HG02981 (cell line): ENCODE data around the gene RPL15.

Experiments used
- ATAC-seq: cut with Tn5 transposase; IDR thresholded peaks from one replicate; pipeline ENCODE4 v1.9.1; 2021; ENCODE audit warnings: mild to moderate bottlenecking, moderate library complexity; ENCODE audit not compliant: unreplicated experiment

Gene RPL15

DNA sequence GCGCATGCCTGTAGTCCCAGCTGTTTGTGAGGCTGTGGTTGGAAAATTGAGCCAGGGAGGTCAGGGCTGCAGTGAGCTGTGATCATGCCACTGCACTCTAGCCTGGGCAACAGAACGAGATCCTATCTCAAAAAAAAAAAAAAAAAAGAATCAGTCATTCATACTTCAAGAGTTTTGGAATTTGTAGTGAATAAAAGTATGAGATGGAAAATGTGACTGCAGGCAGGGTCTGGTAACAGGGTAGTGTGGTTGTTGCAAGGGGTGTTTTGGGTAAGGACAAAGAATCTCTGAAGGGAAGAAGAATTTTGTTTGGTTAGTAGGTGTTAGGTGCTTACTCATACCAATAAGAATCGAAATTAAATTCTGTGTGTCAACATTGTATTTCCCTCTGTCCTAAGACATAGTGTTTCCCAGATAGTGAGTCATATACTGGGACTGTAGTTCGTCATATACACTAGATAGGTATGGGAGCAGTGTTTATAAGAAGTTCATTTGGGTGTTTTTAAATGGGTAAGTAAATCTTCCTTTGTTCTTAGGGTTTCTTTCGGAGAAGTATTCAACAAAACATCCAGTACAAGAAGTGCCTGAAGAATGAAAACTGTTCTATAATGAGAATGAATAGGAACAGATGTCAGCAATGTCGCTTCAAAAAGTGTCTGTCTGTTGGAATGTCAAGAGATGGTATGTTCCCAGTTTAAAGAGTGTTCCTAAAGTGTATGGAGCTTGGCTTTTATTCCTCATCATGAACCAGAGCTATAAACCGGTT is 42.4 kb downstream of the RPL15 start:
- ATAC-seq = no peak

GRCh38 chr3:23960649-23961048 is 43.7 kb downstream of the RPL15 start:
- no peak for ATAC-seq

DNA sequence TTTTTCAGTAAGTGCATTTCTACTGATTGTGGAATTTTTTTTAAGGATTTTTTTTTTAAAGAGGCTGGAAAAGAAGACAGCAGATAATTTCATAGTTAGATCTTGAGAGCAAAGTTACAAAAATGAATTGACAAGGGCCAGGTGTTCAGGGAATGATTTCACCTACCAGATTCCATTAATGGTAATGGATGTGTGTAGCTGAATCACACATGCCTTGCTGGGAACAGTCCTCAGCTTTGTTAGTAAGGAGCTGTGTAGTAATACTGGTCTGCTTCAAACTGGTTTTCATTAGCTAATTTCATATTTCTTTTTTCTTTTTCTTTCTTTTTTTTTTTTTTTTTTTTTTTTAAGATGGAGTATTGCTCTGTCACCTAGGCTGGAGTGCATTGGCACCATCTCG is 44.1 kb downstream of the RPL15 start:
- ATAC-seq = no peak

DNA sequence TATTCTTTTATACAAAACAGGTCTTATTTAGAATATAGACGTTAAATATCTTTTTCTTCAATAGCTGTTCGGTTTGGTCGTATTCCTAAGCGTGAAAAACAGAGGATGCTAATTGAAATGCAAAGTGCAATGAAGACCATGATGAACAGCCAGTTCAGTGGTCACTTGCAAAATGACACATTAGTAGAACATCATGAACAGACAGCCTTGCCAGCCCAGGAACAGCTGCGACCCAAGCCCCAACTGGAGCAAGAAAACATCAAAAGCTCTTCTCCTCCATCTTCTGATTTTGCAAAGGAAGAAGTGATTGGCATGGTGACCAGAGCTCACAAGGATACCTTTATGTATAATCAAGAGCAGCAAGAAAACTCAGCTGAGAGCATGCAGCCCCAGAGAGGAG is 45.0 kb downstream of the RPL15 start:
- no peak for ATAC-seq

GRCh38 chr3:23964537-23965235 is 47.8 kb downstream of the RPL15 start:
- ATAC-seq = no peak

- ATAC-seq = no peak
Observed at GRCh38 chr3:23966328-23966727, 49.4 kb downstream of the RPL15 start.

- no peak for ATAC-seq
Observed at GRCh38 chr3:23968463-23969184, 51.7 kb downstream of the RPL15 start.

DNA sequence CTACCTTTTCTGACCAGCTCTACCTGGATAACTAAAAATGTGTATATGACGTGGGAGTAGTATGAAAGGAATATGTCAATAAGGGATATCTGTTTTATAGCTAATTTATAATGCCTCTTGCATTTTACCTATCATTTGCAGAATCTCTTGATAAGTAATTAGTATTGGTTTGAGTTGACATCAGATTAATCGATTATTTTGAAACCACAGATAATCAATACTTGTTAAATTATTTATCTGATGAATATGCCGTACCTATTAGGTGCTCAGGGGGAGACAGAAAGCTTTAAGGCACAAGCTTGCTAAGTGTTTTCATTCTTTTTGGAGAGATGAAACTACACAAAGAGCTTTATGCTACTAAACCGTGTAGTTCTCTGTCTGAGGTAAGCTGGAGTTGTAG is 52.5 kb downstream of the RPL15 start:
- no peak for ATAC-seq
